ENCODE results near the gene PTCD1. TPM values are rescaled to one million over a fixed set of nuclear protein-coding genes. Genes with fewer than 3 reads are reported as not detected.

PTCD1 gene
- total and polyA plus RNA-seq, 4 donors: 2.8 to 6.8 (median 3.9) TPM

- Histone ChIP-seq H3K9me3 (ENCODE audit: control insufficient read depth in 4 of 4, insufficient read depth in 3 of 4, low read length in 3 of 4) (no peaks in the 10 kb centered on the region), H3K4me3 (no peak overlapping the region), H3K4me1 (ENCODE audit: control insufficient read depth in 5 of 5, insufficient read depth in 5 of 5, low read length in 5 of 5) (peaks cover 0 to 11% (median 7%) of the 10 kb centered on the region in 5 donors), H3K9ac (ENCODE audit: insufficient read depth in 1 of 2, low read length in 2 of 2) (no peak overlapping the region), H3K27ac (ENCODE audit: low read depth in 1 of 2, low read length in 1 of 2) (no peak overlapping the region), H3K36me3 (ENCODE audit: control insufficient read depth in 4 of 4, insufficient read depth in 4 of 4, low read length in 4 of 4) (peaks cover 2 to 8% (median 6%) of the 10 kb centered on the region in 4 donors), H3K27me3 (ENCODE audit: control insufficient read depth in 3 of 3, insufficient read depth in 3 of 3, low read length in 2 of 3) (no peaks in the 10 kb centered on the region)
- DNase-seq: no peak
- no peak for ATAC-seq (ENCODE audit: insufficient read depth, low FRiP score)
- TF ChIP-seq CTCF (IDR thresholded peaks at IDR 0.05; ENCODE audit: control extremely low read depth, extremely low read depth): no peak
- WGBS, 2 donors: 84 to 90% methylated on average over 5 of the region's 5 CpGs
These were observed 37.5 kb upstream of the PTCD1 start for GRCh38 chr7:99476107-99476506.

- ATAC-seq (ENCODE audit: insufficient read depth, low FRiP score) (no peak), DNase-seq (peak; percentile 32 to 65 (median 65))
- Histone ChIP-seq H3K27me3 (ENCODE audit: control insufficient read depth in 3 of 3, insufficient read depth in 3 of 3, low read length in 2 of 3) (no peaks in the 10 kb centered on the region), H3K9ac (ENCODE audit: insufficient read depth in 1 of 2, low read length in 2 of 2) (peak overlapping the region; percentile 50 to 90), H3K4me3 (peak overlapping the region; percentile 77), H3K36me3 (ENCODE audit: control insufficient read depth in 4 of 4, insufficient read depth in 4 of 4, low read length in 4 of 4) (peaks cover 0 to 4% (median 2%) of the 10 kb centered on the region in 4 donors), H3K4me1 (ENCODE audit: control insufficient read depth in 5 of 5, insufficient read depth in 5 of 5, low read length in 5 of 5) (peaks cover 0 to 8% (median 6%) of the 10 kb centered on the region in 5 donors), H3K9me3 (ENCODE audit: control insufficient read depth in 4 of 4, insufficient read depth in 3 of 4, low read length in 3 of 4) (no peaks in the 10 kb centered on the region), H3K27ac (ENCODE audit: low read depth in 1 of 2, low read length in 1 of 2) (peak overlapping the region in 1 of 2 donors; percentile 87)
- 1 to 4% methylated on average over 7 of the region's 7 CpGs for WGBS, 2 donors
- no peak for TF ChIP-seq CTCF (IDR thresholded peaks at IDR 0.05; ENCODE audit: control extremely low read depth, extremely low read depth)
These were observed 34.7 kb upstream of the PTCD1 start for GRCh38 chr7:99473315-99473596.

- DNase-seq (peak; percentile 96 to 98 (median 97)), ATAC-seq (ENCODE audit: insufficient read depth, low FRiP score) (peak; percentile 99)
- WGBS, 2 donors: 0% methylated on average over 56 of the region's 56 CpGs
- TF ChIP-seq CTCF (IDR thresholded peaks at IDR 0.05; ENCODE audit: control extremely low read depth, extremely low read depth): no peak
- Histone ChIP-seq H3K36me3 (ENCODE audit: control insufficient read depth in 4 of 4, insufficient read depth in 4 of 4, low read length in 4 of 4) (peaks cover 0 to 2% (median 0%) of the 10 kb centered on the region in 4 donors), H3K27ac (ENCODE audit: low read depth in 1 of 2, low read length in 1 of 2) (peak within 1 kb of the TSS; percentile 87 to 96), H3K9ac (ENCODE audit: insufficient read depth in 1 of 2, low read length in 2 of 2) (peak within 1 kb of the TSS; percentile 50 to 90), H3K27me3 (ENCODE audit: control insufficient read depth in 3 of 3, insufficient read depth in 3 of 3, low read length in 2 of 3) (no peaks in the 10 kb centered on the region), H3K4me3 (peak within 1 kb of the TSS; percentile 77), H3K9me3 (ENCODE audit: control insufficient read depth in 4 of 4, insufficient read depth in 3 of 4, low read length in 3 of 4) (no peaks in the 10 kb centered on the region), H3K4me1 (ENCODE audit: control insufficient read depth in 5 of 5, insufficient read depth in 5 of 5, low read length in 5 of 5) (peaks cover 0 to 8% (median 6%) of the 10 kb centered on the region in 5 donors)
These were observed 34.1 kb upstream of the PTCD1 start, which contains the start of gene ZNF789 for GRCh38 chr7:99472561-99473314. ZNF789 (plus strand) TSS chr7:99472890; CDS start chr7:99476457, 3,567 bp downstream.

All from lung (tissue), 12 donors.